SKM-1 (cell line): ENCODE data around the gene GNAL.
"Not testable (repeated sequence)": the region's sequence is repeated elsewhere in the genome, so short reads cannot be mapped to it uniquely, and the experiment has no call there.

ENCODE experiments used
- DNase-seq: peaks from one replicate; lab custom pipeline; 2025; ENCODE audit not compliant: unreplicated experiment; lab: John Stamatoyannopoulos, UW

Gene GNAL

GRCh38 chr18:11842562-11842961 is 153.5 kb downstream of the GNAL start:
- no peak for DNase-seq

- no peak for DNase-seq
Observed at GRCh38 chr18:11844436-11844835, 155.4 kb downstream of the GNAL start.

DNA sequence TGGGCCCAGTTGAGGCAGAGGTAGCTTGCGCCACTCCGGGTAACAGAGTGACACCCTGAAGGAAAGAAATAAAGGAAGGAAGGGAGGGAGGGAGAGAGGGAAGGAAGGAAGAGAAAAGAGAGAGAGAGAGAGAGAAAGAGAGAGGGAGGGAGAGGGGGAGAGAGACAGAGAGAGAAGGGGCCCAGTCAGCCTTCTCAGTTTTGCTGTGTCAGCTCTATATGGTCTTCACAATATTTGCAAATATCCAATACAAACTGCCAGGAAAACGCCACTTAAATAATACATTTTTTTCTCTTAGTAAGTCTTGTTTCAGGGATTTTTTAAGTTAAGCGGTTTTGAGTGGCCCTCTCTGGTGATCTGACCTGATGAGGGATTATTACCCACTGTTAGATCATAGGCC is 156.6 kb downstream of the GNAL start:
- no peak for DNase-seq

GRCh38 chr18:11847811-11848210 is 158.7 kb downstream of the GNAL start:
- DNase-seq, result no peak

GRCh38 chr18:11849279-11849678 is 160.2 kb downstream of the GNAL start:
- DNase-seq, result no peak

GRCh38 chr18:11849841-11850634 is 161.0 kb downstream of the GNAL start:
- peak; percentile 34 for DNase-seq

- DNase-seq, result no peak
Observed at GRCh38 chr18:11850821-11851145, 161.7 kb downstream of the GNAL start.

DNA sequence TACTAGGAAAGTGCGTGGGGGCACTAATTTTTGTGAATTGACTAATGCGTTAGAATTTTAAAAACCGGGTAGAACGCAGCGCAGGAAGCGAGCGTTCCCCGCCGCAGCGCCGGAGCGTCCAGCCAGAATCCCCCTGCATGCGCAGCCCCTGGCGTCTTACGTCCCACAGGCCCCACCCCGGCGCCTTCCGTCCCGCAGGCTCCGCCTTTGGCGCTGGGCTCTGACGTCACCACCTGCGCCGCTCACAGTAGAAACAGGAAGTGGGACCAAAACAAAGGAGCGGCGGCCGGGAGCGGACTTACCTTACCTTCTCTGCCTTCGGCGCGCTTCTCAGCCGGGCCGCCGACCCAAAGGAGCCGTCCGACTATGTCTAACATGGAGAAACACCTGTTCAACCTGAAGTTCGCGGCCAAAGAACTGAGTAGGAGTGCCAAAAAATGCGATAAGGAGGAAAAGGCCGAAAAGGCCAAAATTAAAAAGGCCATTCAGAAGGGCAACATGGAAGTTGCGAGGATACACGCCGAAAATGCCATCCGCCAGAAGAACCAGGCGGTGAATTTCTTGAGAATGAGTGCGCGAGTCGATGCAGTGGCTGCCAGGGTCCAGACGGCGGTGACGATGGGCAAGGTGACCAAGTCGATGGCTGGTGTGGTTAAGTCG is 162.2 kb downstream of the GNAL start, which contains the start of gene CHMP1B:
CHMP1B (plus strand) TSS at position 268 of the 660 bp plus-strand sequence; CDS start at position 367, 99 bp downstream.
- peak; percentile 89 for DNase-seq

DNA sequence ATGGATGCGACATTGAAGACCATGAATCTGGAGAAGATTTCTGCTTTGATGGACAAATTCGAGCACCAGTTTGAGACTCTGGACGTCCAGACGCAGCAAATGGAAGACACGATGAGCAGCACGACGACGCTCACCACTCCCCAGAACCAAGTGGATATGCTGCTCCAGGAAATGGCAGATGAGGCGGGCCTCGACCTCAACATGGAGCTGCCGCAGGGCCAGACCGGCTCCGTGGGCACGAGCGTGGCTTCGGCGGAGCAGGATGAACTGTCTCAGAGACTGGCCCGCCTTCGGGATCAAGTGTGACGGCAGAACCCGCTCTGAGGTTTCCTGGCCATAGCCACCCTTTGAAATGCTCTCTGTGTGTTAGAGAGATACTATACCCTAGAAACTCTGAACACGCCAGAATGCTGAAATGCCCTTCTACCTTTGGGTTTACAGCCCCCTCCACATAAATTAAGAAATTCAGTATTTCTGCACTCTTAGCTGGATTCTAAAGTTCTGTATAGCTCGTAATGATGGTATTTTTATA is 162.8 kb downstream of the GNAL start:
- no peak for DNase-seq

DNA sequence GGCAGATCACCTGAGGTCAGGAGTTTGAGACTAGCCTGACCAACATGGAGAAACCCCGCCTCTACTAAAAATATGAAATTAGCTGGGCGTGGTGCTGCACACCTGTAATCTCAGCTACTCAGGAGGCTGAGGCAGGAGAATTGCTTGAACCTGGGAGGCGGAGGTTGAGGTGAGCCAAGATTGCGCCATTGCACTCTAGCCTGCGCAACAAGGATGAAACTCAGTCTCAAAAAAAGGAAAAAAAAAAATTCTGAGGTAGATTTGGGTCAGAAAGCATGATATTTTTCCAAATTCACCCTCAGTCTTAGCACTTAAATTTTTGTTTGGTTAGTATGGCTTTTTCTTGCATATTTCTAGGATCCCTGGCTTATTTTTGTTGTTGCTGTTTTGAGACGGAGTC is 165.5 kb downstream of the GNAL start:
- DNase-seq, result not testable (repeated sequence)

DNA sequence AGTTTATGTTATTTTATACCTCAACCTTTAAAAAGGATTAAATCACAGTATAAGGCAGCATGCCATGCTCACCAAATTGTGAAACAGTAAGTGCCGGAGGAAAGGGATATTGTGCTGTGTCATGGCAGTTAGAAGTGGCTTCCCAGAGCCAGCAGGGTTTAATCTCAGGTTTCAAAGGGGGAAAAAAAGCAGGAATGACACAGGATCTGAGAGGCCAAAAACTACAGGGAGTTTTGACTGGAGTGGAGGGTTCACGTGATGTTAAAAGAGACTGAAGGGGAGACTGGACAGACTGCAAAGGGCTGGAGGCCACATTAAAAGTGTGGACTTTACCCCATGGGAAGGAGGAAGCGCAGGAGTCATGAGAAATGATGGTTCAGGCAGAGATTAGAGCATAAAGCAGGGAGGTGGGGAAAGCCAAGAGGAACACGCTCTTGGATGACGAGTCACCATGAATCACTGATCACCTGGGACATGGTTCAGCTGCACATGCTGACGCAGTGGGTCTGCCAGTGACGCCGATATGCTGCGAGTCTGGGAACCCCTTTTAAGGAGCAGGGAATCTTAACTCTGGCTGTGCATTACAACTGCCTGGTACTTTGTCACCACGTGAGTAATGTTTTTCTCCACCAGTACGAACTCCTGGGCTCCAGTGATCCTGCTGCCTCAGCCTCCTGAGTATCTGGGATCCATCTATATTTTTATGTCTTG is 168.3 kb downstream of the GNAL start:
- no peak for DNase-seq

GRCh38 chr18:11859282-11859830 is 170.3 kb downstream of the GNAL start:
- no peak for DNase-seq

- no peak for DNase-seq
Observed at GRCh38 chr18:11859903-11860407, 170.9 kb downstream of the GNAL start.

- no peak for DNase-seq
Observed at GRCh38 chr18:11860594-11861450, 171.8 kb downstream of the GNAL start.

DNA sequence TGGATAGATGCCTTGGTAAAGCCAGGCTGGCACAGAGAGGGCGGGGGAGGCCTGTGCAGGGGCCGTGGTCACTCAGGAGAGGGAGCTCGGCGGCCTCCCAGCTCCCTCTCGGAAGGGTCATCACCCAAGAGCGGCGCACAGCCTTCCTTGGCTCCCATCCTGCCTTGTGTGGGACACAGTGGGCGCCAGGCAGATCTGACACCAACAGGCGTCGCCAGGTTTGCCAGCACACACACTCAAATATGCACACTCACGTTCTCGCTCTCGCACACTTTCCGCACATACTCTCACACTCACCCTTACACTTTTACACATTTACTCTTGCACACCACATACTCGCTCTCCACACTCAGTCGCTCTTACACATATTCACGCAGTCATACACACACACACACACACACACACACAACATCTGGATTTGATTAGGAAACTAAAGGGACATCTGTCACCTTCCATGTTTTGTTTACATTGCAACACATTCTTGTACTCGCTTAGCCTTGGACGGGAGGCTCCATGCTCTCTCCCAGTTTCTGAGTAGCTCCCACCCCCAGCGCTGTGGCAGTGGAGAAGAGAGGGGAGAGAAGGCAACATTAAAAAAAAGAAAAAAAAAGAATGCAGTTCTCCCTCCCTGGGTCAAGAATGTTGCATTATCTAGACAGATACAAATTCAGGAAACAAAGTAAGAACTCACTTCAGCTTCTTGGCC is 172.7 kb downstream of the GNAL start:
- no peak for DNase-seq

DNA sequence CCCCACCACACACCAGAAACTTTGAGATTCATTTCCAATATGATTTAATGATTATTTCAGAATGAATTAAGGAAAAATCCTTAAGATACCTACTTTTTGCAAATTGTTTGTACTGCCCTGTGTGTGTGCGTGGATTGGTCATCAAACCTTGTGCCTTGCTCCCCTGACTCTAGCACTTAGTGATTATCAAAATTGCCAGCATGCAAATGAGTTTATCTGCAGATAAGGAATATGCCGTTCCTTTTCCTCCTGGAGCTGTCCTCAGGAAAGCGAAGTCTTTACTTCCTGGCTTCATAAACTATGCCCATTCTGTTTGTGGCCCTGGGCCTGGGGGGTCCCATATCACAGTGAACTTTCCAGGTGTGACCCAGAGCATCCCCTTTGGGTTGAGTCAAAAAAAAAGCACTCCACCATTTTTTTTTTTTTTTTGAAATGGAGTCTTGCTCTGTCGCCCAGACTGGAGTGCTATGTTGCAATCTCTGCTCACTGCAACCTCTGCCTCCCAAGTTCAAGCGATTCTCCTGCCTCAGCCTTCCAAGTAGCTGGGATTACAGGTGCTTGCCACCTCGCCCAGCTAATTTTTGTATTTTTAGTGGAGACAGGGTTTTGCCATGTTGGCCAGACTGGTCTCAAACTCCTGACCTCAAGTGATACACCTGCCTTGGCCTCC is 173.5 kb downstream of the GNAL start:
- DNase-seq, result no peak

GRCh38 chr18:11864471-11864870 is 175.4 kb downstream of the GNAL start:
- no peak for DNase-seq

GRCh38 chr18:11865071-11865470 is 176.0 kb downstream of the GNAL start:
- DNase-seq, result no peak

DNA sequence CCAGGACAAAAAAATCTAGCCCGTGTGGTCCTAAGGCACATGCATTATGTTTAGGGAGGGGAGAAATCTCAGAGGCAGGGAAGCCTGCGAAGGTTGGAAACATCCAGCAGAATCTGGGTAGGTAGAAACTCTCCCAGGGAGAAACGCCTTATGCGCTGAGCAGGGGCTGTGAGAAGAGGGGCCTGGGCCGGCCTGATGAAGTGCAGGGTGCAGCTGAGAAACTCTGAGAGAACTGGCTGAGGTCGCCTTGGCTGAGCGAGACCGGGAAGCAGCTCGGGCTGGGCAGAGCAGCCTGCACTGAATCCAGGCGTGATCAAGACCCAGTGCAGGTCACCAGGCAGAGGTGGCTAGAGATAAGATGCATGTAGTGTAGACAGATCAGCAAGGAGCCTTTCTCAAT is 177.3 kb downstream of the GNAL start:
- DNase-seq, result no peak
